H1 (cell line): Measurements from ENCODE around the gene GABRP. TPM values are rescaled to one million over a fixed set of nuclear protein-coding genes. Genes with fewer than 3 reads are reported as not detected.

Source experiments
- CTCF ChIA-PET: fragments of 300-600 bp; sonication (Branson Sonifier 250); formaldehyde crosslinking; loops from one replicate; lab custom pipeline; 2021; ENCODE audit not compliant: partially characterized antibody; lab: Charles Lee
- POLR2A ChIA-PET: fragments of 300-600 bp; sonication (Branson Sonifier 250); formaldehyde crosslinking; loops from one replicate; lab custom pipeline; 2021; ENCODE audit warnings: inconsistent platforms; ENCODE audit not compliant: partially characterized antibody; lab: Charles Lee
- DNase-seq, 2 experiments: peaks; one replicate each; pipeline versions ENCODE4 v3.0.0 to v3.0.0-alpha.2; 2010 to 2022; ENCODE audit warnings: low spot score in 2 of 2, low read depth in 1 of 2, mixed read lengths in 1 of 2
- FAIRE-seq: peaks from 2 replicates; lab custom pipeline; 2011; peaks lifted over from hg19 to GRCh38; lab: Jason Lieb, UNC
- H2AFZ ChIP-seq: 2 replicates; pipeline ENCODE4 v1.8.1; 2012; ENCODE audit warnings: low read length, inconsistent platforms
- H2AK5ac ChIP-seq: 2 replicates; pipeline ENCODE4 v1.6.1; 2013; ENCODE audit warnings: low read depth, low read length
- H2BK120ac ChIP-seq: replicated peaks from 2 replicates; pipeline ENCODE3; 2013; ENCODE audit warnings: low read depth, low read length, inconsistent platforms
- H2BK12ac ChIP-seq: 2 replicates; pipeline ENCODE4 v1.6.1; 2013; ENCODE audit warnings: low read depth, low read length
- H2BK15ac ChIP-seq: 2 replicates; pipeline ENCODE4 v1.6.1; 2013; ENCODE audit warnings: low read length
- H2BK20ac ChIP-seq: 2 replicates; pipeline ENCODE4 v1.6.1; 2013; ENCODE audit warnings: low read length
- H2BK5ac ChIP-seq: 2 replicates; pipeline ENCODE4 v1.6.1; 2013; ENCODE audit warnings: low read depth, low read length
- H3K14ac ChIP-seq: 2 replicates; pipeline ENCODE4 v1.6.1; 2013; ENCODE audit warnings: inconsistent platforms; ENCODE audit not compliant: insufficient read length
- H3K18ac ChIP-seq: 2 replicates; pipeline ENCODE4 v1.6.1; 2013; ENCODE audit warnings: low read length; ENCODE audit errors: extremely low read depth
- H3K23ac ChIP-seq: 2 replicates; pipeline ENCODE4 v1.6.1; 2013; ENCODE audit warnings: inconsistent platforms; ENCODE audit not compliant: insufficient read length
- H3K23me2 ChIP-seq: 2 replicates; pipeline ENCODE4 v1.6.1; 2013; ENCODE audit warnings: low read depth, low read length
- H3K27ac ChIP-seq: 2 replicates; pipeline ENCODE4 v1.6.1; 2011; ENCODE audit warnings: low read depth, low read length, inconsistent platforms
- H3K27me3 ChIP-seq, 4 experiments: replicated peaks in 1 of 4; 1 replicate in 1 of 4; 2 replicates in 3 of 4; pipeline versions ENCODE4 v1.6.1 to v1.8.1; 2011 to 2013; ENCODE audit warnings: low read length in 3 of 4, mild to moderate bottlenecking in 3 of 4, inconsistent platforms in 2 of 4, mixed read lengths in 2 of 4, moderate library complexity in 1 of 4; ENCODE audit not compliant: control insufficient read depth in 3 of 4, insufficient read depth in 3 of 4; ENCODE audit errors: extremely low read depth in 1 of 4
- H3K36me3 ChIP-seq, 4 experiments: 2 replicates each; pipeline versions ENCODE4 v1.6.1 to v1.8.1; 2011 to 2013; ENCODE audit warnings: mild to moderate bottlenecking in 4 of 4, low read length in 3 of 4, moderate library complexity in 2 of 4, control low read depth in 1 of 4, inconsistent platforms in 1 of 4; ENCODE audit not compliant: insufficient read depth in 4 of 4, control insufficient read depth in 2 of 4
- H3K4ac ChIP-seq: replicated peaks from 2 replicates; pipeline ENCODE3; 2013; ENCODE audit warnings: low read length, low read depth, mixed read lengths, inconsistent platforms; ENCODE audit not compliant: insufficient read length
- H3K4me1 ChIP-seq, 4 experiments: replicated peaks in 1 of 4; 1 replicate in 1 of 4; 2 replicates in 3 of 4; pipeline versions ENCODE4 v1.6.1 to v1.8.1; 2011 to 2013; ENCODE audit warnings: low read length in 3 of 4, inconsistent platforms in 2 of 4, mixed read lengths in 1 of 4; ENCODE audit not compliant: insufficient read depth in 4 of 4, control insufficient read depth in 3 of 4
- H3K4me2 ChIP-seq, 2 experiments: 2 replicates each; pipeline versions ENCODE4 v1.6.1 to v1.8.1; 2011 to 2013; ENCODE audit warnings: low read depth in 2 of 2, low read length in 2 of 2, control low read depth in 1 of 2, inconsistent platforms in 1 of 2, mild to moderate bottlenecking in 1 of 2; ENCODE audit not compliant: insufficient read depth in 1 of 2
- H3K4me3 ChIP-seq, 4 experiments: fragments of 200-600, 300-600 bp in 1 of 4; sonication (generic), shearing (Covaris generic), sonication (Bioruptor Twin) in 1 of 4; 2 replicates each; pipeline versions ENCODE4 v1.5.1 to v1.8.1; 2011 to 2016; ENCODE audit warnings: low read length in 4 of 4, low read depth in 3 of 4, control low read depth in 2 of 4, inconsistent platforms in 2 of 4, mild to moderate bottlenecking in 2 of 4, mixed read lengths in 1 of 4, moderate library complexity in 1 of 4; ENCODE audit not compliant: insufficient read depth in 2 of 4; ENCODE audit errors: extremely low read depth in 1 of 4
- H3K56ac ChIP-seq: replicated peaks from 2 replicates; pipeline ENCODE3; 2013; ENCODE audit warnings: low read depth, mild to moderate bottlenecking, mixed read lengths, low read length, inconsistent platforms; ENCODE audit not compliant: insufficient read length
- H3K79me1 ChIP-seq: 2 replicates; pipeline ENCODE4 v1.6.1; 2013; ENCODE audit warnings: low read depth, low read length, control low read depth
- H3K79me2 ChIP-seq, 2 experiments: 2 replicates each; pipeline versions ENCODE4 v1.6.1 to v1.8.1; 2012 to 2013; ENCODE audit warnings: low read length in 2 of 2, mild to moderate bottlenecking in 2 of 2, inconsistent platforms in 1 of 2; ENCODE audit not compliant: insufficient read depth in 2 of 2, control insufficient read depth in 1 of 2
- H3K9ac ChIP-seq, 4 experiments: replicated peaks in 1 of 4; 1 replicate in 1 of 4; 2 replicates in 3 of 4; pipeline versions ENCODE4 v1.6.1 to v1.8.1; 2011 to 2013; ENCODE audit warnings: low read depth in 3 of 4, low read length in 3 of 4, control low read depth in 2 of 4, mild to moderate bottlenecking in 2 of 4, moderate library complexity in 2 of 4, inconsistent platforms in 1 of 4; ENCODE audit errors: extremely low read depth in 1 of 4
- H3K9me3 ChIP-seq, 2 experiments: 2 replicates each; pipeline versions ENCODE4 v1.6.1 to v1.8.1; 2012 to 2013; ENCODE audit warnings: mild to moderate bottlenecking in 2 of 2, moderate library complexity in 2 of 2, control low read depth in 1 of 2, inconsistent platforms in 1 of 2, low read depth in 1 of 2, low read length in 1 of 2, mixed read lengths in 1 of 2; ENCODE audit not compliant: insufficient read depth in 2 of 2
- H4K20me1 ChIP-seq, 2 experiments: replicated peaks in 1 of 2; 2 replicates each; pipeline versions ENCODE3 to v1.8.1; 2011 to 2013; ENCODE audit warnings: inconsistent platforms in 2 of 2, low read length in 2 of 2, mild to moderate bottlenecking in 1 of 2; ENCODE audit not compliant: insufficient read depth in 2 of 2, control insufficient read depth in 1 of 2
- H4K5ac ChIP-seq: 2 replicates; pipeline ENCODE4 v1.6.1; 2013; ENCODE audit warnings: low read length, low read depth, mixed read lengths, inconsistent platforms; ENCODE audit not compliant: insufficient read length
- H4K8ac ChIP-seq: 2 replicates; pipeline ENCODE4 v1.8.0; 2013; ENCODE audit warnings: mild to moderate bottlenecking, moderate library complexity, low read length, inconsistent platforms; ENCODE audit not compliant: insufficient read depth; ENCODE audit errors: extremely low read depth
- H4K91ac ChIP-seq: replicated peaks from 2 replicates; pipeline ENCODE3; 2013; ENCODE audit warnings: low read length, mixed read lengths, inconsistent platforms; ENCODE audit not compliant: insufficient read length
- ASH2L ChIP-seq: fragments of 200-600, 300-600 bp; sonication (generic); IDR thresholded peaks from one replicate; pipeline ENCODE4 v1.7.1; 2017; ENCODE audit warnings: low read length
- CBX8 ChIP-seq: fragments of 300-800, 300-1000 bp; sonication (generic); IDR thresholded peaks from 2 replicates; pipeline ENCODE4 v1.7.1; 2016; ENCODE audit warnings: low read depth, low read length, borderline replicate concordance
- EGR1 ChIP-seq: IDR thresholded peaks from 2 replicates; pipeline ENCODE4 v1.6.1; 2011; ENCODE audit warnings: low read depth, low read length, borderline replicate concordance
- SP2 ChIP-seq: IDR thresholded peaks from 2 replicates; pipeline ENCODE4 v1.6.1; 2012; ENCODE audit warnings: mild to moderate bottlenecking, low read length, inconsistent platforms
- SP4 ChIP-seq: IDR thresholded peaks from 2 replicates; pipeline ENCODE4 v1.6.1; 2012; ENCODE audit warnings: low read length, inconsistent platforms
- WGBS, 2 experiments: shearing (Covaris generic) in 1 of 2; methylation state at CpG; one replicate each; pipeline versions ENCODE4 v1.1.6 to v1.1.7; 2013 to 2015; ENCODE audit warnings: low lambda C conversion rate in 2 of 2, mixed read lengths in 2 of 2, inconsistent platforms in 1 of 2, low coverage in 1 of 2, missing lambda C conversion rate in 1 of 2; ENCODE audit not compliant: insufficient replicate concordance in 2 of 2, insufficient coverage in 1 of 2, insufficient read length in 1 of 2; ENCODE audit errors: extremely low coverage in 1 of 2, missing lambda C conversion rate in 1 of 2; 5-methylcytosine and 5-hydroxymethylcytosine counted together
- polyA plus RNA-seq, 7 experiments: library from polyadenylated mRNA; depleted of rRNA in 3 of 7; stranded (reverse) in 5 of 7; unstranded in 2 of 7; fragments of >200 nt in 5 of 7; fragments of 200-250 nt in 2 of 7; gene quantifications; 1 replicate in 5 of 7; 2 replicates in 1 of 7; 4 replicates in 1 of 7; pipeline versions ENCODE4 v1.2.1 to v1.2.3, GENCODE V29; 2011 to 2013; ENCODE audit warnings: missing spikeins in 2 of 7, mixed read lengths in 2 of 7
- total RNA-seq: library from RNA; stranded (reverse); fragmentation: NEBNext Ultra II Directional; extraction: Animal tissue kit (Norgen Biotek cat#: 25700); gene quantifications from 2 replicates; pipeline ENCODE4 v1.2.1, GENCODE V29; 2021

The GABRP gene
- total and polyA plus RNA-seq, 2 of the 8 experiments (the other 6 are each of a cell fraction or from before 2014, with no cell fraction given), result 3.7 to 4.0 TPM

DNA sequence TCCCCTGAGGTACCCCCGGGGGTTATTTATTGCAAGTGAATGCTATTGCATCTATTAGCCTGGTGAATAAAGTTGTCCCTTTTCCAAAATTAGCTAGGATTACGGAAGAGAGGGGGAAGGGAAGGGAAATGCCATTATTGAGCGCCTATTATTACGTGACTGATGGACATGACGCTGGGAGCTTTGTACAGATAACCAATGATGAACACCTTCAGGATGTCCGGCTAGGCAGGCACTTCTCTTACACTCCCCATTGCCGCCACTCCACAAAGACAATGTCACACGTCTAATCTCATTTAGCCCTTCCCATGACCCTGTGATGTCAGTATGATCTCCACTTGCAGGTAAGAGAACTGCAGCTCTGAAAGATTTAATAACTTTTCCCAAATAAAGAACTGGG, 9.4 kb downstream of the GABRP start:
- POLR2A ChIA-PET, result interaction anchor here (2.0 to 11.1 kb wide), 2 partner anchors 32 to 46 kb away, joined by 8 to 123 read pairs; no protein-coding TSS in a partner anchor
- Histone ChIP-seq H2BK120ac (no peak overlapping the region), H3K9me3 (no peaks in the 10 kb centered on the region), H3K27me3 (no peaks in the 10 kb centered on the region; a peak in 1 of 7 replicates), H4K8ac (no peak overlapping the region), H3K14ac (no peak overlapping the region), H2BK20ac (no peak overlapping the region), H3K36me3 (no peaks in the 10 kb centered on the region), H3K79me1 (no peaks in the 10 kb centered on the region), H3K23me2 (no peaks in the 10 kb centered on the region), H3K4me2 (no peak overlapping the region), H3K18ac (no peak overlapping the region), H2AK5ac (no peak overlapping the region), H2BK5ac (0 out of 2 replicates have a peak overlapping the region, but pooled peaks have one; percentile 9), H3K56ac (no peak overlapping the region), H3K4ac (no peak overlapping the region), H4K20me1 (no peaks in the 10 kb centered on the region), H3K9ac (no peak overlapping the region), H3K4me1 (peaks cover 0 to 3% (median 1%) of the 10 kb centered on the region in 4 experiments; a peak in 5 of 7 replicates), H2BK12ac (no peak overlapping the region), H3K79me2 (no peaks in the 10 kb centered on the region), H4K5ac (no peak overlapping the region), H3K4me3 (no peak overlapping the region), H2BK15ac (no peak overlapping the region), H3K23ac (no peak overlapping the region), H3K27ac (no peak overlapping the region), H4K91ac (no peak overlapping the region), H2AFZ (no peak overlapping the region)
- WGBS, 2 experiments, result 90% methylated on average over 8 of the region's 8 CpGs; no CpG with 5 or more reads in 1 of the 2 experiments
- FAIRE-seq (no peak), DNase-seq (no peak)
- CTCF ChIA-PET, result interaction anchor here (0.6 to 16.6 kb wide), 14 partner anchors 10 to 572 kb away, joined by 3 to 650 read pairs (median 28); partner anchors contain the start of gene GABRP
- TF ChIP-seq EGR1 (no peak), ASH2L (no peak), SP4 (no peak), CBX8 (no peak), SP2 (no peak)
